ENCODE measurements around the gene PTPRT.

The PTPRT gene

GRCh38 chr20:42763015-42763414 lies 426.7 kb downstream of the PTPRT start:
- Histone ChIP-seq H3K9ac (ENCODE audit: low read depth in 1 of 2, low read length in 2 of 2) (no peak overlapping the region), H3K4me3 (ENCODE audit: low read depth in 1 of 2, low read length in 2 of 2) (no peak overlapping the region), H3K27ac (ENCODE audit: low read depth, low read length) (no peak overlapping the region), H3K9me3 (ENCODE audit: control insufficient read depth in 1 of 2, low read length in 2 of 2) (no peaks in the 10 kb centered on the region), H3K27me3 (ENCODE audit: control insufficient read depth in 1 of 2, insufficient read depth in 2 of 2, low read length in 2 of 2) (no peaks in the 10 kb centered on the region), H3K36me3 (ENCODE audit: control insufficient read depth in 1 of 2, insufficient read depth in 2 of 2, low read length in 2 of 2) (no peaks in the 10 kb centered on the region), H3K4me1 (ENCODE audit: control insufficient read depth in 1 of 2, insufficient read depth in 2 of 2, low read length in 2 of 2) (peaks cover 0 to 4% of the 10 kb centered on the region in 2 donors)

- Histone ChIP-seq H3K4me1 (ENCODE audit: control insufficient read depth in 1 of 2, insufficient read depth in 2 of 2, low read length in 2 of 2) (peaks cover 0 to 4% of the 10 kb centered on the region in 2 donors), H3K9ac (ENCODE audit: low read depth in 1 of 2, low read length in 2 of 2) (no peak overlapping the region), H3K9me3 (ENCODE audit: control insufficient read depth in 1 of 2, low read length in 2 of 2) (no peaks in the 10 kb centered on the region), H3K36me3 (ENCODE audit: control insufficient read depth in 1 of 2, insufficient read depth in 2 of 2, low read length in 2 of 2) (no peaks in the 10 kb centered on the region), H3K27ac (ENCODE audit: low read depth, low read length) (no peak overlapping the region), H3K27me3 (ENCODE audit: control insufficient read depth in 1 of 2, insufficient read depth in 2 of 2, low read length in 2 of 2) (no peaks in the 10 kb centered on the region), H3K4me3 (ENCODE audit: low read depth in 1 of 2, low read length in 2 of 2) (no peak overlapping the region)
Observed at GRCh38 chr20:42756991-42757390, 432.7 kb downstream of the PTPRT start.

- H3K9ac ChIP-seq (ENCODE audit: low read depth in 1 of 2, low read length in 2 of 2) = no peak overlapping the region
- H3K27ac ChIP-seq (ENCODE audit: low read depth, low read length) = no peak overlapping the region
Observed at GRCh38 chr20:42754706-42755105, 435.0 kb downstream of the PTPRT start.

GRCh38 chr20:42752620-42753019 lies 437.1 kb downstream of the PTPRT start:
- H3K9me3 ChIP-seq (ENCODE audit: control insufficient read depth in 1 of 2, low read length in 2 of 2) = no peaks in the 10 kb centered on the region
- no peaks in the 10 kb centered on the region for H3K27me3 ChIP-seq (ENCODE audit: control insufficient read depth in 1 of 2, insufficient read depth in 2 of 2, low read length in 2 of 2)
- peaks cover 12 to 21% of the 10 kb centered on the region in 2 donors for H3K4me1 ChIP-seq (ENCODE audit: control insufficient read depth in 1 of 2, insufficient read depth in 2 of 2, low read length in 2 of 2)
- no peak overlapping the region for H3K27ac ChIP-seq (ENCODE audit: low read depth, low read length)
- no peak overlapping the region for H3K9ac ChIP-seq (ENCODE audit: low read depth in 1 of 2, low read length in 2 of 2)
- H3K36me3 ChIP-seq (ENCODE audit: control insufficient read depth in 1 of 2, insufficient read depth in 2 of 2, low read length in 2 of 2) = no peaks in the 10 kb centered on the region
- H3K4me3 ChIP-seq (ENCODE audit: low read depth in 1 of 2, low read length in 2 of 2) = no peak overlapping the region

More at GRCh38 chr20:42754706-42755105, 435.0 kb downstream of the PTPRT start:
- Histone ChIP-seq H3K36me3 (ENCODE audit: control insufficient read depth in 1 of 2, insufficient read depth in 2 of 2, low read length in 2 of 2) (no peaks in the 10 kb centered on the region), H3K27me3 (ENCODE audit: control insufficient read depth in 1 of 2, insufficient read depth in 2 of 2, low read length in 2 of 2) (no peaks in the 10 kb centered on the region), H3K4me3 (ENCODE audit: low read depth in 1 of 2, low read length in 2 of 2) (no peak overlapping the region), H3K9me3 (ENCODE audit: control insufficient read depth in 1 of 2, low read length in 2 of 2) (no peaks in the 10 kb centered on the region), H3K4me1 (ENCODE audit: control insufficient read depth in 1 of 2, insufficient read depth in 2 of 2, low read length in 2 of 2) (peaks cover 0 to 6% of the 10 kb centered on the region in 2 donors)

- Histone ChIP-seq H3K4me1 (ENCODE audit: control insufficient read depth in 1 of 2, insufficient read depth in 2 of 2, low read length in 2 of 2) (peaks cover 20 to 30% of the 10 kb centered on the region in 2 donors), H3K4me3 (ENCODE audit: low read depth in 1 of 2, low read length in 2 of 2) (no peak overlapping the region), H3K9ac (ENCODE audit: low read depth in 1 of 2, low read length in 2 of 2) (no peak overlapping the region), H3K36me3 (ENCODE audit: control insufficient read depth in 1 of 2, insufficient read depth in 2 of 2, low read length in 2 of 2) (no peaks in the 10 kb centered on the region), H3K27ac (ENCODE audit: low read depth, low read length) (no peak overlapping the region), H3K9me3 (ENCODE audit: control insufficient read depth in 1 of 2, low read length in 2 of 2) (no peaks in the 10 kb centered on the region), H3K27me3 (ENCODE audit: control insufficient read depth in 1 of 2, insufficient read depth in 2 of 2, low read length in 2 of 2) (no peaks in the 10 kb centered on the region)
Observed at GRCh38 chr20:42749556-42749955, 440.1 kb downstream of the PTPRT start.

GRCh38 chr20:42747765-42748411 lies 441.8 kb downstream of the PTPRT start:
- H3K36me3 ChIP-seq (ENCODE audit: control insufficient read depth in 1 of 2, insufficient read depth in 2 of 2, low read length in 2 of 2) = no peaks in the 10 kb centered on the region
- H3K9me3 ChIP-seq (ENCODE audit: control insufficient read depth in 1 of 2, low read length in 2 of 2) = no peaks in the 10 kb centered on the region
- H3K9ac ChIP-seq (ENCODE audit: low read depth in 1 of 2, low read length in 2 of 2) = no peak overlapping the region
- H3K4me1 ChIP-seq (ENCODE audit: control insufficient read depth in 1 of 2, insufficient read depth in 2 of 2, low read length in 2 of 2) = peaks cover 20 to 30% of the 10 kb centered on the region in 2 donors
- H3K27ac ChIP-seq (ENCODE audit: low read depth, low read length) = no peak overlapping the region
- H3K4me3 ChIP-seq (ENCODE audit: low read depth in 1 of 2, low read length in 2 of 2) = no peak overlapping the region
- no peaks in the 10 kb centered on the region for H3K27me3 ChIP-seq (ENCODE audit: control insufficient read depth in 1 of 2, insufficient read depth in 2 of 2, low read length in 2 of 2)

- no peaks in the 10 kb centered on the region for H3K27me3 ChIP-seq (ENCODE audit: control insufficient read depth in 1 of 2, insufficient read depth in 2 of 2, low read length in 2 of 2)
- H3K9ac ChIP-seq (ENCODE audit: low read depth in 1 of 2, low read length in 2 of 2) = no peak overlapping the region
- H3K27ac ChIP-seq (ENCODE audit: low read depth, low read length) = no peak overlapping the region
- peaks cover 20 to 30% of the 10 kb centered on the region in 2 donors for H3K4me1 ChIP-seq (ENCODE audit: control insufficient read depth in 1 of 2, insufficient read depth in 2 of 2, low read length in 2 of 2)
- H3K9me3 ChIP-seq (ENCODE audit: control insufficient read depth in 1 of 2, low read length in 2 of 2) = no peaks in the 10 kb centered on the region
- H3K36me3 ChIP-seq (ENCODE audit: control insufficient read depth in 1 of 2, insufficient read depth in 2 of 2, low read length in 2 of 2) = no peaks in the 10 kb centered on the region
- no peak overlapping the region for H3K4me3 ChIP-seq (ENCODE audit: low read depth in 1 of 2, low read length in 2 of 2)
Observed at GRCh38 chr20:42744756-42745465, 444.8 kb downstream of the PTPRT start.

GRCh38 chr20:42742926-42743325 lies 446.8 kb downstream of the PTPRT start:
- Histone ChIP-seq H3K27ac (ENCODE audit: low read depth, low read length) (no peak overlapping the region), H3K36me3 (ENCODE audit: control insufficient read depth in 1 of 2, insufficient read depth in 2 of 2, low read length in 2 of 2) (no peaks in the 10 kb centered on the region), H3K4me1 (ENCODE audit: control insufficient read depth in 1 of 2, insufficient read depth in 2 of 2, low read length in 2 of 2) (peaks cover 11 to 12% of the 10 kb centered on the region in 2 donors), H3K4me3 (ENCODE audit: low read depth in 1 of 2, low read length in 2 of 2) (no peak overlapping the region), H3K9me3 (ENCODE audit: control insufficient read depth in 1 of 2, low read length in 2 of 2) (no peaks in the 10 kb centered on the region), H3K9ac (ENCODE audit: low read depth in 1 of 2, low read length in 2 of 2) (no peak overlapping the region), H3K27me3 (ENCODE audit: control insufficient read depth in 1 of 2, insufficient read depth in 2 of 2, low read length in 2 of 2) (no peaks in the 10 kb centered on the region)

GRCh38 chr20:42741906-42742305 lies 447.8 kb downstream of the PTPRT start:
- Histone ChIP-seq H3K27me3 (ENCODE audit: control insufficient read depth in 1 of 2, insufficient read depth in 2 of 2, low read length in 2 of 2) (no peaks in the 10 kb centered on the region), H3K36me3 (ENCODE audit: control insufficient read depth in 1 of 2, insufficient read depth in 2 of 2, low read length in 2 of 2) (no peaks in the 10 kb centered on the region), H3K9ac (ENCODE audit: low read depth in 1 of 2, low read length in 2 of 2) (no peak overlapping the region), H3K4me1 (ENCODE audit: control insufficient read depth in 1 of 2, insufficient read depth in 2 of 2, low read length in 2 of 2) (peaks cover under 1 to 6% of the 10 kb centered on the region in 2 donors), H3K9me3 (ENCODE audit: control insufficient read depth in 1 of 2, low read length in 2 of 2) (no peaks in the 10 kb centered on the region), H3K4me3 (ENCODE audit: low read depth in 1 of 2, low read length in 2 of 2) (no peak overlapping the region), H3K27ac (ENCODE audit: low read depth, low read length) (no peak overlapping the region)

GRCh38 chr20:42740226-42740870 lies 449.4 kb downstream of the PTPRT start:
- Histone ChIP-seq H3K9me3 (ENCODE audit: control insufficient read depth in 1 of 2, low read length in 2 of 2) (no peaks in the 10 kb centered on the region), H3K27ac (ENCODE audit: low read depth, low read length) (no peak overlapping the region), H3K4me3 (ENCODE audit: low read depth in 1 of 2, low read length in 2 of 2) (no peak overlapping the region), H3K27me3 (ENCODE audit: control insufficient read depth in 1 of 2, insufficient read depth in 2 of 2, low read length in 2 of 2) (no peaks in the 10 kb centered on the region), H3K9ac (ENCODE audit: low read depth in 1 of 2, low read length in 2 of 2) (no peak overlapping the region), H3K4me1 (ENCODE audit: control insufficient read depth in 1 of 2, insufficient read depth in 2 of 2, low read length in 2 of 2) (peaks cover 0 to 3% of the 10 kb centered on the region in 2 donors), H3K36me3 (ENCODE audit: control insufficient read depth in 1 of 2, insufficient read depth in 2 of 2, low read length in 2 of 2) (no peaks in the 10 kb centered on the region)

All from duodenal mucosa (tissue), 2 donors.